ENCODE results near the gene ANKRD13B.

- TF ChIP-seq CTCF (IDR thresholded peaks at IDR 0.05; ENCODE audit: insufficient read depth, low read depth, low read length), result no peak
- TF ChIP-seq EZH2 (IDR thresholded peaks at IDR 0.05; ENCODE audit: insufficient read depth, low read length), result no peak
These were observed 24.3 kb upstream of the ANKRD13B start, which contains the start of gene TP53I13 for GRCh38 chr17:29568331-29569244.

Data from astrocyte (in vitro differentiated cells and primary cell).